ENCODE data around the gene XPNPEP3.

The XPNPEP3 gene

GRCh38 chr22:40855979-40856512 is 902 bp upstream of the XPNPEP3 start (continued):
- TF ChIP-seq PRDM6 (tag by site-specific recombination; IDR thresholded peaks at IDR 0.05) = no peak
- no peak for TF ChIP-seq ZNF558 (tag by site-specific recombination; IDR thresholded peaks at IDR 0.05)
- TF ChIP-seq OSR2 (tag by site-specific recombination; IDR thresholded peaks at IDR 0.05) = no peak
- TF ChIP-seq ZNF660 (tag by site-specific recombination; IDR thresholded peaks at IDR 0.05) = no peak; the same call in 1 of the 2 replicates
- no peak for TF ChIP-seq CTCF (tag by site-specific recombination; IDR thresholded peaks at IDR 0.05)
- no peak for TF ChIP-seq ZNF658 (tag by site-specific recombination; IDR thresholded peaks at IDR 0.05)
- TF ChIP-seq FEZF1 (tag by site-specific recombination; IDR thresholded peaks at IDR 0.05) = no peak
- no peak for TF ChIP-seq ZNF747 (tag by site-specific recombination; IDR thresholded peaks at IDR 0.05)
- no peak for TF ChIP-seq ATF2 (tag by site-specific recombination; IDR thresholded peaks at IDR 0.05; ENCODE audit: low read depth)
- no peak for TF ChIP-seq ZNF596 (tag by site-specific recombination; IDR thresholded peaks at IDR 0.05)
- TF ChIP-seq ZNF843 (tag by site-specific recombination; IDR thresholded peaks at IDR 0.05) = no peak
- TF ChIP-seq ZNF274 (IDR thresholded peaks at IDR 0.05; ENCODE audit: low read length) = no peak
- TF ChIP-seq ZNF274 (tag by site-specific recombination; IDR thresholded peaks at IDR 0.05; ENCODE audit: borderline replicate concordance) = no peak
- no peak for TF ChIP-seq ZNF76 (tag by site-specific recombination; IDR thresholded peaks at IDR 0.05; ENCODE audit: borderline replicate concordance, low read depth)
- no peak for TF ChIP-seq YY2 (tag by site-specific recombination; IDR thresholded peaks at IDR 0.05)
- TF ChIP-seq EGR2 (tag by site-specific recombination; IDR thresholded peaks at IDR 0.05; ENCODE audit: low read depth) = peak; percentile 87; the same call in 1 of the 2 replicates
- TF ChIP-seq, protein P1, sequence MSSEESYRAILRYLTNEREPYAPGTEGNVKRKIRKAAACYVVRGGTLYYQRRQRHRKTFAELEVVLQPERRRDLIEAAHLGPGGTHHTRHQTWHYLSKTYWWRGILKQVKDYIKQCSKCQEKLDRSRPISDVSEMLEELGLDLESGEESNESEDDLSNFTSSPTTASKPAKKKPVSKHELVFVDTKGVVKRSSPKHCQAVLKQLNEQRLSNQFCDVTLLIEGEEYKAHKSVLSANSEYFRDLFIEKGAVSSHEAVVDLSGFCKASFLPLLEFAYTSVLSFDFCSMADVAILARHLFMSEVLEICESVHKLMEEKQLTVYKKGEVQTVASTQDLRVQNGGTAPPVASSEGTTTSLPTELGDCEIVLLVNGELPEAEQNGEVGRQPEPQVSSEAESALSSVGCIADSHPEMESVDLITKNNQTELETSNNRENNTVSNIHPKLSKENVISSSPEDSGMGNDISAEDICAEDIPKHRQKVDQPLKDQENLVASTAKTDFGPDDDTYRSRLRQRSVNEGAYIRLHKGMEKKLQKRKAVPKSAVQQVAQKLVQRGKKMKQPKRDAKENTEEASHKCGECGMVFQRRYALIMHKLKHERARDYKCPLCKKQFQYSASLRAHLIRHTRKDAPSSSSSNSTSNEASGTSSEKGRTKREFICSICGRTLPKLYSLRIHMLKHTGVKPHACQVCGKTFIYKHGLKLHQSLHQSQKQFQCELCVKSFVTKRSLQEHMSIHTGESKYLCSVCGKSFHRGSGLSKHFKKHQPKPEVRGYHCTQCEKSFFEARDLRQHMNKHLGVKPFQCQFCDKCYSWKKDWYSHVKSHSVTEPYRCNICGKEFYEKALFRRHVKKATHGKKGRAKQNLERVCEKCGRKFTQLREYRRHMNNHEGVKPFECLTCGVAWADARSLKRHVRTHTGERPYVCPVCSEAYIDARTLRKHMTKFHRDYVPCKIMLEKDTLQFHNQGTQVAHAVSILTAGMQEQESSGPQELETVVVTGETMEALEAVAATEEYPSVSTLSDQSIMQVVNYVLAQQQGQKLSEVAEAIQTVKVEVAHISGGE (tag by site-specific recombination; conservative IDR thresholded peaks at IDR 0.05; ENCODE audit: low read depth) = no peak
- TF ChIP-seq MEIS1 (CRISPR knock-in tag; IDR thresholded peaks at IDR 0.05; ENCODE audit: borderline replicate concordance) = no peak
- TF ChIP-seq RBAK (tag by site-specific recombination; IDR thresholded peaks at IDR 0.05) = no peak
- no peak for TF ChIP-seq ZNF626 (tag by site-specific recombination; IDR thresholded peaks at IDR 0.05)
- TF ChIP-seq KLF16 (tag by site-specific recombination; IDR thresholded peaks at IDR 0.05) = peak; percentile 86
- TF ChIP-seq ZNF350 (tag by site-specific recombination; IDR thresholded peaks at IDR 0.05) = no peak
- no peak for TF ChIP-seq ZNF10 (tag by site-specific recombination; IDR thresholded peaks at IDR 0.05)
- TF ChIP-seq ZNF621 (tag by site-specific recombination; IDR thresholded peaks at IDR 0.05) = no peak
- no peak for TF ChIP-seq TSHZ1 (tag by site-specific recombination; IDR thresholded peaks at IDR 0.05; ENCODE audit: borderline replicate concordance)
- TF ChIP-seq ZNF157 (tag by site-specific recombination; IDR thresholded peaks at IDR 0.05) = 0 out of 2 replicates have a peak, but pooled peaks have one; percentile 10
- no peak; the same call in 1 of the 2 replicates for TF ChIP-seq GFI1B (tag by site-specific recombination; IDR thresholded peaks at IDR 0.05)
- TF ChIP-seq ZNF473 (tag by site-specific recombination; IDR thresholded peaks at IDR 0.05) = no peak
- no peak for TF ChIP-seq ZNF530 (tag by site-specific recombination; IDR thresholded peaks at IDR 0.05; ENCODE audit: low read depth)
- TF ChIP-seq ZFP69B (tag by site-specific recombination; IDR thresholded peaks at IDR 0.05) = no peak
- no peak; the same call in 1 of the 2 replicates for TF ChIP-seq ZNF324 (tag by site-specific recombination; IDR thresholded peaks at IDR 0.05)
